IMR-90 (cell line): ENCODE measurements around the gene ARL4C. TPM values are rescaled to one million over a fixed set of nuclear protein-coding genes. Genes with fewer than 3 reads are reported as not detected.

Experiments
- ATAC-seq: fragments of 200-7000 bp; cut with Tn5 transposase; 2 replicates; pipeline ENCODE4 v1.9.1; 2020; ENCODE audit warnings: low read depth, mild to moderate bottlenecking, moderate library complexity
- BruUV-seq: library from RNA; stranded (reverse); fragments of 400-500 nt; replicated peaks from 2 replicates; lab custom pipeline; 2021; lab: Mats Ljungman, UMichigan
- CTCF ChIA-PET: fragments of 300-600 bp; formaldehyde crosslinking; extraction: SDS; loops from one replicate; lab custom pipeline; 2021; ENCODE audit warnings: antibody characterized with exemption; lab: Yijun Ruan, JAX
- POLR2A ChIA-PET: fragments of 300-600 bp; sonication (Branson Sonifier 250); formaldehyde crosslinking; loops from one replicate; lab custom pipeline; 2022; ENCODE audit warnings: antibody characterized with exemption; ENCODE audit not compliant: unreplicated experiment; lab: Charles Lee
- DNase-seq: peaks from one replicate; pipeline ENCODE4 v3.0.0; 2013
- H2AFZ ChIP-seq: replicated peaks from 2 replicates; pipeline ENCODE3; 2013; ENCODE audit warnings: low read length, mild to moderate bottlenecking; ENCODE audit not compliant: poor library complexity
- H2AK5ac ChIP-seq: 2 replicates; pipeline ENCODE4 v1.6.1; 2013; ENCODE audit warnings: low read depth, low read length, inconsistent platforms
- H2AK9ac ChIP-seq: replicated peaks from 2 replicates; pipeline ENCODE3; 2013; ENCODE audit warnings: mild to moderate bottlenecking, low read depth, low read length, moderate library complexity; ENCODE audit not compliant: poor library complexity
- H2BK120ac ChIP-seq: 2 replicates; pipeline ENCODE4 v1.6.1; 2013; ENCODE audit warnings: low read depth, low read length, inconsistent platforms
- H2BK15ac ChIP-seq: 3 replicates; pipeline ENCODE4 v1.6.1; 2013; ENCODE audit warnings: low read depth, low read length, inconsistent platforms
- H2BK20ac ChIP-seq: 2 replicates; pipeline ENCODE4 v1.6.1; 2013; ENCODE audit warnings: low read depth, mild to moderate bottlenecking, inconsistent platforms, low read length, moderate library complexity
- H2BK5ac ChIP-seq: 2 replicates; pipeline ENCODE4 v1.6.1; 2013; ENCODE audit warnings: mild to moderate bottlenecking, low read depth, low read length, inconsistent platforms; ENCODE audit not compliant: poor library complexity, severe bottlenecking
- H3K14ac ChIP-seq: replicated peaks from 2 replicates; pipeline ENCODE4 v1.6.1; 2013; ENCODE audit warnings: low read depth, low read length, inconsistent platforms
- H3K18ac ChIP-seq: 2 replicates; pipeline ENCODE4 v1.6.1; 2013; ENCODE audit warnings: low read depth, low read length, control low read depth
- H3K23ac ChIP-seq: 2 replicates; pipeline ENCODE4 v1.6.1; 2013; ENCODE audit warnings: low read depth, low read length, inconsistent platforms
- H3K27ac ChIP-seq: 2 replicates; pipeline ENCODE4 v1.5.1; 2013; ENCODE audit warnings: mild to moderate bottlenecking, control low read depth, low read length; ENCODE audit not compliant: insufficient read depth
- H3K27me3 ChIP-seq: 2 replicates; pipeline ENCODE4 v1.6.1; 2013; ENCODE audit warnings: low read length; ENCODE audit not compliant: control insufficient read depth, insufficient read depth
- H3K36me3 ChIP-seq: 2 replicates; pipeline ENCODE4 v1.6.1; 2013; ENCODE audit warnings: low read length, mixed read lengths; ENCODE audit not compliant: control insufficient read depth, insufficient read depth
- H3K4ac ChIP-seq: 2 replicates; pipeline ENCODE4 v1.6.1; 2013; ENCODE audit warnings: low read depth, low read length, inconsistent platforms
- H3K4me1 ChIP-seq: 2 replicates; pipeline ENCODE4 v1.6.1; 2013; ENCODE audit warnings: low read length, mixed read lengths; ENCODE audit not compliant: control insufficient read depth, insufficient read depth
- H3K4me2 ChIP-seq: 2 replicates; pipeline ENCODE4 v1.6.1; 2013; ENCODE audit warnings: low read depth, mild to moderate bottlenecking, control low read depth, low read length, moderate library complexity
- H3K4me3 ChIP-seq: 2 replicates; pipeline ENCODE4 v1.5.1; 2013; ENCODE audit warnings: low read depth, mild to moderate bottlenecking, control low read depth, low read length, moderate library complexity; ENCODE audit not compliant: insufficient read depth
- H3K56ac ChIP-seq: 2 replicates; pipeline ENCODE4 v1.6.1; 2013; ENCODE audit warnings: low read length, inconsistent platforms; ENCODE audit not compliant: insufficient read depth; ENCODE audit errors: extremely low read depth
- H3K79me1 ChIP-seq, 2 experiments: 2 replicates each; pipeline ENCODE4 v1.6.1; 2013; ENCODE audit warnings: low read length in 2 of 2, inconsistent platforms in 1 of 2, low read depth in 1 of 2
- H3K9ac ChIP-seq: 2 replicates; pipeline ENCODE4 v1.6.1; 2013; ENCODE audit warnings: low read depth, low read length, control low read depth
- H3K9me1 ChIP-seq: 2 replicates; pipeline ENCODE4 v1.6.1; 2013; ENCODE audit warnings: low read length, inconsistent platforms; ENCODE audit not compliant: insufficient read depth
- H3K9me3 ChIP-seq: 2 replicates; pipeline ENCODE4 v1.6.1; 2013; ENCODE audit warnings: low read length; ENCODE audit not compliant: control insufficient read depth, insufficient read depth
- H4K20me1 ChIP-seq: 2 replicates; pipeline ENCODE4 v1.6.1; 2013; ENCODE audit warnings: low read length, inconsistent platforms; ENCODE audit not compliant: insufficient read depth
- H4K5ac ChIP-seq: 2 replicates; pipeline ENCODE4 v1.6.1; 2013; ENCODE audit warnings: mild to moderate bottlenecking, low read depth, low read length, control low read depth
- H4K8ac ChIP-seq, 2 experiments: 2 replicates each; pipeline ENCODE4 v1.6.1; 2013; ENCODE audit warnings: low read depth in 2 of 2, low read length in 2 of 2, control low read depth in 1 of 2, inconsistent platforms in 1 of 2
- H4K91ac ChIP-seq: 2 replicates; pipeline ENCODE4 v1.6.1; 2013; ENCODE audit warnings: low read depth, low read length, inconsistent platforms; ENCODE audit not compliant: insufficient read depth
- BHLHE40 ChIP-seq: fragments of 150-350 bp; IDR thresholded peaks from 2 replicates; pipeline ENCODE4 v1.6.1; 2016; ENCODE audit warnings: mild to moderate bottlenecking, low read depth, low read length
- CEBPB ChIP-seq: IDR thresholded peaks from 2 replicates; pipeline ENCODE4 v1.6.1; 2012; ENCODE audit warnings: low read depth, low read length, improper control_type of control experiment
- CHD1 ChIP-seq: IDR thresholded peaks from 2 replicates; pipeline ENCODE4 v1.6.1; 2012; ENCODE audit warnings: low read depth, low read length, improper control_type of control experiment
- CTCF ChIP-seq: conservative IDR thresholded peaks from 2 replicates; pipeline ENCODE4 v1.5.1; 2012; ENCODE audit warnings: mild to moderate bottlenecking, low read depth, low read length, improper control_type of control experiment
- ELK1 ChIP-seq: fragments of 150-350 bp; IDR thresholded peaks from 2 replicates; pipeline ENCODE4 v1.6.1; 2016; ENCODE audit warnings: low read depth, mild to moderate bottlenecking, low read length, moderate library complexity, borderline replicate concordance
- FOS ChIP-seq: fragments of 150-350 bp; IDR thresholded peaks from 2 replicates; pipeline ENCODE4 v1.6.1; 2016; ENCODE audit warnings: low read depth, low read length
- MAFK ChIP-seq: IDR thresholded peaks from 2 replicates; pipeline ENCODE4 v1.6.1; 2012; ENCODE audit warnings: low read depth, low read length, improper control_type of control experiment
- MAZ ChIP-seq: IDR thresholded peaks from 2 replicates; pipeline ENCODE4 v1.6.1; 2012; ENCODE audit warnings: low read depth, mild to moderate bottlenecking, low read length, improper control_type of control experiment, moderate library complexity, borderline replicate concordance
- MXI1 ChIP-seq: IDR thresholded peaks from 2 replicates; pipeline ENCODE4 v1.6.1; 2012; ENCODE audit warnings: low read depth, mild to moderate bottlenecking, low read length, moderate library complexity, borderline replicate concordance
- RCOR1 ChIP-seq: IDR thresholded peaks from 2 replicates; pipeline ENCODE4 v1.6.1; 2012; ENCODE audit warnings: mild to moderate bottlenecking, low read length, improper control_type of control experiment; ENCODE audit not compliant: insufficient replicate concordance
- RFX5 ChIP-seq: IDR thresholded peaks from 2 replicates; pipeline ENCODE4 v1.8.0; 2012; ENCODE audit warnings: low read depth, mild to moderate bottlenecking, low read length, moderate library complexity
- SMC3 ChIP-seq: fragments of 150-350 bp; IDR thresholded peaks from 2 replicates; pipeline ENCODE4 v1.6.1; 2016; ENCODE audit warnings: low read depth, mild to moderate bottlenecking, antibody characterized with exemption, low read length, moderate library complexity
- USF2 ChIP-seq: fragments of 150-350 bp; IDR thresholded peaks from 2 replicates; pipeline ENCODE4 v1.6.1; 2017; ENCODE audit warnings: mild to moderate bottlenecking, antibody characterized with exemption, low read length, low read depth
- WGBS, 2 experiments: methylation state at CpG; one replicate each; pipeline versions ENCODE4 v1.1.5 to v1.1.7; 2013; ENCODE audit warnings: missing lambda C conversion rate in 2 of 2; ENCODE audit not compliant: insufficient read length in 1 of 2; ENCODE audit errors: extremely low coverage in 2 of 2; 5-methylcytosine and 5-hydroxymethylcytosine counted together
- dilution Hi-C: fragments of 300-500 bp; cut with HindIII; formaldehyde crosslinking; loops from one replicate; pipeline ENCODE4 v1.14.3; 2018; ENCODE audit warnings: low sequenced_read_pairs; ENCODE audit not compliant: unreplicated experiment
- in situ Hi-C: fragments of 300-500 bp; cut with MboI; formaldehyde crosslinking; loops from 3 replicates; pipeline ENCODE4 v1.14.3; 2019; ENCODE audit warnings: low sequenced_read_pairs, inconsistent platforms, mixed read lengths
- intact Hi-C: fragments of 100-400 bp; cut with micrococcal nuclease; formaldehyde crosslinking; loops from 2 replicates; pipeline ENCODE4 v1.10.0; 2022
- polyA plus RNA-seq, 3 experiments: library from polyadenylated mRNA; depleted of rRNA; stranded (reverse); fragments of >200 nt; gene quantifications; 2 replicates each; pipeline ENCODE4 v1.2.3, GENCODE V29; 2012; ENCODE audit warnings: low replicate concordance in 1 of 3
- total RNA-seq: library from RNA; depleted of rRNA; stranded (reverse); fragments of >200 nt; gene quantifications from 2 replicates; pipeline ENCODE4 v1.2.3, GENCODE V29; 2012

Gene ARL4C
- total and polyA plus RNA-seq, 2 of the 4 experiments (the other 2 are of a cell fraction) = 7.7 to 8.2 TPM

- intact Hi-C loops (no loop called here), dilution Hi-C loops (no loop called here), in situ Hi-C loops (no loop called here)
- peak overlapping the region; percentile 89; the same call in 2 of the 3 replicates for H2BK15ac ChIP-seq
- H3K9ac ChIP-seq = no peak overlapping the region
- H3K56ac ChIP-seq = peak overlapping the region; percentile 60
- peak overlapping the region; percentile 88 for H3K18ac ChIP-seq
- no peak overlapping the region for H2AK9ac ChIP-seq
- peak overlapping the region; percentile 58; the same call in 1 of the 2 replicates for H3K4me2 ChIP-seq
- H4K91ac ChIP-seq = peak overlapping the region; percentile 97
- no CpG with 5 or more reads among the region's 4 CpGs for WGBS, 2 experiments
- H3K27me3 ChIP-seq = no peaks in the 10 kb centered on the region
- no peak overlapping the region for H3K4me3 ChIP-seq
- ATAC-seq = peak; percentile 83
- POLR2A ChIA-PET = interaction anchor here (0.6 kb wide), 1 partner anchor 599 kb away, joined by 3 read pairs; no protein-coding TSS in a partner anchor
- no peaks in the 10 kb centered on the region for H4K20me1 ChIP-seq
- BruUV-seq = no TSS peak
- peak overlapping the region; percentile 91 for H2BK5ac ChIP-seq
- peak overlapping the region; percentile 93 for H3K4ac ChIP-seq
- H4K8ac ChIP-seq = peak overlapping the region; percentile 63 to 81
- peaks cover 15% of the 10 kb centered on the region; the same call in 1 of the 2 replicates for H3K9me1 ChIP-seq
- peak overlapping the region; percentile 74 for H3K27ac ChIP-seq
- H3K23ac ChIP-seq = peak overlapping the region; percentile 77
- no peaks in the 10 kb centered on the region for H3K79me1 ChIP-seq
- peak overlapping the region; percentile 98 for H2BK20ac ChIP-seq
- peak overlapping the region; percentile 94 for H2AK5ac ChIP-seq
- H4K5ac ChIP-seq = peak overlapping the region; percentile 75
- H3K4me1 ChIP-seq = peaks cover 19% of the 10 kb centered on the region
- CTCF ChIA-PET = interaction anchor here (0.7 to 1.1 kb wide), 2 partner anchors 14 to 30 kb away, joined by 3 to 5 read pairs; no protein-coding TSS in a partner anchor
- no peaks in the 10 kb centered on the region for H3K36me3 ChIP-seq
- peak; percentile 98 for DNase-seq
- peak overlapping the region; percentile 17 for H2AFZ ChIP-seq
- H3K14ac ChIP-seq = peak overlapping the region; percentile 83
- H3K9me3 ChIP-seq = no peaks in the 10 kb centered on the region
- peak overlapping the region; percentile 98 for H2BK120ac ChIP-seq
- TF ChIP-seq ELK1 = no peak
- no peak for TF ChIP-seq RCOR1
- no peak; the same call in 1 of the 2 replicates for TF ChIP-seq MAZ
- peak; percentile 84 for TF ChIP-seq MAFK
- TF ChIP-seq CTCF = no peak
- no peak for TF ChIP-seq USF2
- TF ChIP-seq MXI1 = no peak
- TF ChIP-seq RFX5 = no peak
- TF ChIP-seq BHLHE40 = no peak
- no peak for TF ChIP-seq CHD1
- TF ChIP-seq SMC3 = no peak
- no peak for TF ChIP-seq CEBPB
- TF ChIP-seq FOS = peak; percentile 77
Measured at GRCh38 chr2:234451852-234452625, 44.8 kb downstream of the ARL4C start.
